Measurements from ENCODE around the gene AIFM2. TPM values are rescaled to one million over a fixed set of nuclear protein-coding genes. Genes with fewer than 3 reads are reported as not detected.
A peak's percentile ranks its signal among the peaks of the same experiment; 100 is the strongest.
"Not testable (repeated sequence)": the region's sequence is repeated elsewhere in the genome, so short reads cannot be mapped to it uniquely, and the experiment has no call there.

The AIFM2 gene
- total and polyA plus RNA-seq, 7 experiments from 2014 or later: 0.91 to 5.5 (median 3.2) TPM

GRCh38 chr10:70084189-70084588 is 48.4 kb downstream of the AIFM2 start:
- H3K27ac ChIP-seq (ENCODE audit: low read depth, low read length): no peak overlapping the region
- ATAC-seq: no peak
- ChIA-PET CTCF (interaction anchor here (0.7 to 2.8 kb wide), 3 partner anchors 32 to 93 kb away, joined by 3 to 22 read pairs (median 7); partner anchors contain the start of gene TYSND1), POLR2A (interaction anchor here (1.0 kb wide), 1 partner anchor 12 kb away, joined by 3 read pairs; no protein-coding TSS in a partner anchor)
- peak in 5 of 9 donors; percentile 5 to 18 (median 9) for DNase-seq
- intact Hi-C loops (cut with micrococcal nuclease): loop anchor here in 1 of 2 donors (1.0 to 2.0 kb wide), 6 partner anchors 8 to 280 kb away; partner anchors contain the start of gene TYSND1
- no peaks in the 10 kb centered on the region for H3K4me1 ChIP-seq (ENCODE audit: control insufficient read depth in 2 of 2, insufficient read depth in 2 of 2, low read length in 2 of 2)
- no peaks in the 10 kb centered on the region for H3K9me3 ChIP-seq (ENCODE audit: control insufficient read depth in 2 of 3, low read length in 3 of 3)
- H3K27me3 ChIP-seq (ENCODE audit: control insufficient read depth in 2 of 2, insufficient read depth in 2 of 2, low read length in 2 of 2): no peaks in the 10 kb centered on the region
- Mint-ChIP-seq H3K27ac (no peak overlapping the region), H3K4me1 (peaks cover 0 to under 1% (median 0%) of the 10 kb centered on the region in 7 donors), H3K36me3 (no peaks in the 10 kb centered on the region), H3K9me3 (peaks cover 0 to 2% (median 0%) of the 10 kb centered on the region in 11 donors), H3K27me3 (peaks cover 0 to 12% (median 0%) of the 10 kb centered on the region in 5 donors), H3K4me3 (no peak overlapping the region)
- H3K4me3 ChIP-seq (ENCODE audit: low read length): no peak overlapping the region
- no peaks in the 10 kb centered on the region for H3K36me3 ChIP-seq (ENCODE audit: control insufficient read depth in 2 of 3, insufficient read depth in 3 of 3, low read length in 3 of 3)

GRCh38 chr10:70080789-70081188 is 51.8 kb downstream of the AIFM2 start:
- H3K27ac Mint-ChIP-seq; POLR2A ChIA-PET; H3K36me3 ChIP-seq (ENCODE audit: control insufficient read depth in 2 of 3, insufficient read depth in 3 of 3, low read length in 3 of 3); H3K36me3 Mint-ChIP-seq; H3K4me3 Mint-ChIP-seq; H3K27me3 ChIP-seq (ENCODE audit: control insufficient read depth in 2 of 2, insufficient read depth in 2 of 2, low read length in 2 of 2); DNase-seq; intact Hi-C loops (cut with micrococcal nuclease); H3K9me3 ChIP-seq (ENCODE audit: control insufficient read depth in 2 of 3, low read length in 3 of 3); H3K4me1 ChIP-seq (ENCODE audit: control insufficient read depth in 2 of 2, insufficient read depth in 2 of 2, low read length in 2 of 2); H3K27ac ChIP-seq (ENCODE audit: low read depth, low read length); H3K4me1 Mint-ChIP-seq; H3K9me3 Mint-ChIP-seq; ATAC-seq; H3K4me3 ChIP-seq (ENCODE audit: low read length); H3K27me3 Mint-ChIP-seq: not testable (repeated sequence)
- CTCF ChIA-PET: interaction anchor here (0.9 to 1.2 kb wide), 2 partner anchors 66 to 309 kb away, joined by 3 to 8 read pairs; partner anchors contain the start of gene TYSND1

GRCh38 chr10:70078937-70079336 is 53.7 kb downstream of the AIFM2 start:
- Mint-ChIP-seq H3K27me3 (peaks cover 0 to 5% (median 0%) of the 10 kb centered on the region in 5 donors), H3K9me3 (peaks cover 0 to 3% (median 0%) of the 10 kb centered on the region in 11 donors), H3K36me3 (no peaks in the 10 kb centered on the region), H3K4me1 (no peaks in the 10 kb centered on the region), H3K27ac (no peak overlapping the region), H3K4me3 (no peak overlapping the region)
- Histone ChIP-seq H3K4me1 (ENCODE audit: control insufficient read depth in 2 of 2, insufficient read depth in 2 of 2, low read length in 2 of 2) (no peaks in the 10 kb centered on the region), H3K9me3 (ENCODE audit: control insufficient read depth in 2 of 3, low read length in 3 of 3) (no peaks in the 10 kb centered on the region), H3K4me3 (ENCODE audit: low read length) (no peak overlapping the region), H3K36me3 (ENCODE audit: control insufficient read depth in 2 of 3, insufficient read depth in 3 of 3, low read length in 3 of 3) (no peaks in the 10 kb centered on the region), H3K27me3 (ENCODE audit: control insufficient read depth in 2 of 2, insufficient read depth in 2 of 2, low read length in 2 of 2) (no peaks in the 10 kb centered on the region), H3K27ac (ENCODE audit: low read depth, low read length) (no peak overlapping the region)
- CTCF ChIA-PET: no interaction called here
- intact Hi-C loops (cut with micrococcal nuclease): no loop called here
- POLR2A ChIA-PET: interaction anchor here (1.5 kb wide), 1 partner anchor 14 kb away, joined by 5 read pairs; no protein-coding TSS in a partner anchor
- no peak for DNase-seq
- no peak for ATAC-seq

GRCh38 chr10:70078329-70078728 is 54.3 kb downstream of the AIFM2 start:
- Histone ChIP-seq H3K27ac (ENCODE audit: low read depth, low read length) (no peak overlapping the region), H3K27me3 (ENCODE audit: control insufficient read depth in 2 of 2, insufficient read depth in 2 of 2, low read length in 2 of 2) (no peaks in the 10 kb centered on the region), H3K36me3 (ENCODE audit: control insufficient read depth in 2 of 3, insufficient read depth in 3 of 3, low read length in 3 of 3) (no peaks in the 10 kb centered on the region), H3K9me3 (ENCODE audit: control insufficient read depth in 2 of 3, low read length in 3 of 3) (no peaks in the 10 kb centered on the region), H3K4me3 (ENCODE audit: low read length) (no peak overlapping the region), H3K4me1 (ENCODE audit: control insufficient read depth in 2 of 2, insufficient read depth in 2 of 2, low read length in 2 of 2) (no peaks in the 10 kb centered on the region)
- no peaks in the 10 kb centered on the region for H3K36me3 Mint-ChIP-seq
- ChIA-PET POLR2A (interaction anchor here (1.5 kb wide), 1 partner anchor 14 kb away, joined by 5 read pairs; no protein-coding TSS in a partner anchor), CTCF (no interaction called here)
- intact Hi-C loops (cut with micrococcal nuclease): no loop called here
- H3K27ac Mint-ChIP-seq: no peak overlapping the region
- no peaks in the 10 kb centered on the region for H3K4me1 Mint-ChIP-seq
- peaks cover 0 to 3% (median 0%) of the 10 kb centered on the region in 11 donors for H3K9me3 Mint-ChIP-seq
- H3K27me3 Mint-ChIP-seq: peaks cover 0 to 5% (median 0%) of the 10 kb centered on the region in 5 donors
- H3K4me3 Mint-ChIP-seq: no peak overlapping the region
- ATAC-seq (no peak), DNase-seq (no peak)

GRCh38 chr10:70074971-70075370 is 57.7 kb downstream of the AIFM2 start:
- Histone ChIP-seq H3K36me3 (ENCODE audit: control insufficient read depth in 2 of 3, insufficient read depth in 3 of 3, low read length in 3 of 3) (no peaks in the 10 kb centered on the region), H3K9me3 (ENCODE audit: control insufficient read depth in 2 of 3, low read length in 3 of 3) (no peaks in the 10 kb centered on the region), H3K27ac (ENCODE audit: low read depth, low read length) (no peak overlapping the region), H3K4me1 (ENCODE audit: control insufficient read depth in 2 of 2, insufficient read depth in 2 of 2, low read length in 2 of 2) (no peaks in the 10 kb centered on the region), H3K4me3 (ENCODE audit: low read length) (no peak overlapping the region), H3K27me3 (ENCODE audit: control insufficient read depth in 2 of 2, insufficient read depth in 2 of 2, low read length in 2 of 2) (no peaks in the 10 kb centered on the region)
- H3K27me3 Mint-ChIP-seq: peaks cover 0 to 5% (median 0%) of the 10 kb centered on the region in 5 donors
- H3K4me1 Mint-ChIP-seq: no peaks in the 10 kb centered on the region
- POLR2A ChIA-PET: no interaction called here
- ATAC-seq (no peak), DNase-seq (no peak)
- H3K9me3 Mint-ChIP-seq: peaks cover 0 to 1% (median 0%) of the 10 kb centered on the region in 11 donors
- no peaks in the 10 kb centered on the region for H3K36me3 Mint-ChIP-seq
- no peak overlapping the region for H3K4me3 Mint-ChIP-seq
- intact Hi-C loops (cut with micrococcal nuclease): no loop called here
- H3K27ac Mint-ChIP-seq: no peak overlapping the region
- CTCF ChIA-PET: no interaction called here

GRCh38 chr10:70074165-70074564 is 58.5 kb downstream of the AIFM2 start:
- H3K4me1 ChIP-seq (ENCODE audit: control insufficient read depth in 2 of 2, insufficient read depth in 2 of 2, low read length in 2 of 2): no peaks in the 10 kb centered on the region
- Mint-ChIP-seq H3K36me3 (no peaks in the 10 kb centered on the region), H3K4me1 (no peaks in the 10 kb centered on the region), H3K9me3 (peaks cover 0 to 1% (median 0%) of the 10 kb centered on the region in 11 donors), H3K4me3 (no peak overlapping the region), H3K27ac (no peak overlapping the region), H3K27me3 (peaks cover 0 to 3% (median 0%) of the 10 kb centered on the region in 5 donors)
- POLR2A ChIA-PET: no interaction called here
- no peak for ATAC-seq
- H3K27ac ChIP-seq (ENCODE audit: low read depth, low read length): no peak overlapping the region
- CTCF ChIA-PET: no interaction called here
- H3K4me3 ChIP-seq (ENCODE audit: low read length): no peak overlapping the region
- H3K9me3 ChIP-seq (ENCODE audit: control insufficient read depth in 2 of 3, low read length in 3 of 3): no peaks in the 10 kb centered on the region
- no peaks in the 10 kb centered on the region for H3K36me3 ChIP-seq (ENCODE audit: control insufficient read depth in 2 of 3, insufficient read depth in 3 of 3, low read length in 3 of 3)
- DNase-seq: no peak
- intact Hi-C loops (cut with micrococcal nuclease): no loop called here
- no peaks in the 10 kb centered on the region for H3K27me3 ChIP-seq (ENCODE audit: control insufficient read depth in 2 of 2, insufficient read depth in 2 of 2, low read length in 2 of 2)

GRCh38 chr10:70070834-70071233 is 61.8 kb downstream of the AIFM2 start:
- DNase-seq (no peak), ATAC-seq (no peak)
- Mint-ChIP-seq H3K36me3 (no peaks in the 10 kb centered on the region), H3K9me3 (peaks cover 0 to 1% (median 0%) of the 10 kb centered on the region in 11 donors), H3K4me1 (peaks cover 0 to 3% (median 0%) of the 10 kb centered on the region in 7 donors), H3K4me3 (no peak overlapping the region), H3K27me3 (peaks cover 0 to 3% (median 0%) of the 10 kb centered on the region in 5 donors), H3K27ac (no peak overlapping the region)
- Histone ChIP-seq H3K27me3 (ENCODE audit: control insufficient read depth in 2 of 2, insufficient read depth in 2 of 2, low read length in 2 of 2) (no peaks in the 10 kb centered on the region), H3K36me3 (ENCODE audit: control insufficient read depth in 2 of 3, insufficient read depth in 3 of 3, low read length in 3 of 3) (no peaks in the 10 kb centered on the region), H3K4me1 (ENCODE audit: control insufficient read depth in 2 of 2, insufficient read depth in 2 of 2, low read length in 2 of 2) (no peaks in the 10 kb centered on the region), H3K27ac (ENCODE audit: low read depth, low read length) (no peak overlapping the region), H3K9me3 (ENCODE audit: control insufficient read depth in 2 of 3, low read length in 3 of 3) (no peaks in the 10 kb centered on the region), H3K4me3 (ENCODE audit: low read length) (no peak overlapping the region)
- intact Hi-C loops (cut with micrococcal nuclease): no loop called here
- CTCF ChIA-PET: no interaction called here
- POLR2A ChIA-PET: no interaction called here

Data from naive thymus-derived CD4-positive, alpha-beta T cell (primary cell).